Activated B cell treated with CpG ODN at 0.5 μM for 24 hours (primary cell): ENCODE data around the gene PCDHGB2. TPM values are rescaled to one million over a fixed set of nuclear protein-coding genes. Genes with fewer than 3 reads are reported as not detected.

ENCODE experiments used
- ATAC-seq: fragments of 200-7000 bp; cut with Tn5 transposase; one replicate; pipeline ENCODE4 v1.10.0; 2021; ENCODE audit warnings: low read depth, mild to moderate bottlenecking, moderate library complexity
- CTCF ChIA-PET: fragments of 350-600 bp; sonication (Branson Sonifier 250); formaldehyde crosslinking; loops from one replicate; lab custom pipeline; 2021; ENCODE audit warnings: antibody characterized with exemption; lab: Charles Lee
- POLR2A ChIA-PET: fragments of 350-600 bp; sonication (Branson Sonifier 250); formaldehyde crosslinking; loops from one replicate; lab custom pipeline; 2021; ENCODE audit warnings: antibody characterized with exemption; lab: Charles Lee
- DNase-seq: peaks from one replicate; pipeline ENCODE4 v3.0.0; 2022
- H3K27ac Mint-ChIP-seq: one replicate; pipeline ENCODE4 v1.8.0; 2020; ENCODE audit warnings: mixed read lengths
- H3K27me3 Mint-ChIP-seq: one replicate; pipeline ENCODE4 v1.8.0; 2021; ENCODE audit warnings: mixed read lengths
- H3K36me3 Mint-ChIP-seq: one replicate; pipeline ENCODE4 v1.8.0; 2021; ENCODE audit warnings: low read depth, mixed read lengths
- H3K4me1 Mint-ChIP-seq: one replicate; pipeline ENCODE4 v1.8.0; 2021; ENCODE audit warnings: mixed read lengths
- H3K4me3 Mint-ChIP-seq: one replicate; pipeline ENCODE4 v1.8.0; 2020; ENCODE audit warnings: mild to moderate bottlenecking, mixed read lengths
- H3K9me3 Mint-ChIP-seq: one replicate; pipeline ENCODE4 v1.8.0; 2020; ENCODE audit warnings: mixed read lengths
- intact Hi-C: fragments of 100-400 bp; cut with micrococcal nuclease; formaldehyde crosslinking; loops from one replicate; pipeline ENCODE4 v1.15.1; 2024
- total RNA-seq: library from RNA; stranded (reverse); gene quantifications from 2 replicates; pipeline ENCODE4 v1.2.3, GENCODE V29; 2022
- TF ChIP-seq, protein P1 (sequence below): fragments of 200-600 bp; IDR thresholded peaks from one replicate; pipeline ENCODE4 v1.8.0; 2022; ENCODE audit warnings: antibody characterized with exemption, mild to moderate bottlenecking

PCDHGB2 gene
- total RNA-seq, 1 donor from 2014 or later: 2.6 TPM

GRCh38 chr5:141360685-141361084, 891 bp downstream of the PCDHGB2 start:
- ATAC-seq (no peak), DNase-seq (no peak)
- ChIA-PET CTCF (interaction anchor here (0.6 to 1.1 kb wide), 2 partner anchors 164 to 203 kb away, joined by 3 read pairs; no protein-coding TSS in a partner anchor), POLR2A (no interaction called here)
- Mint-ChIP-seq H3K36me3 (peaks cover 17% of the 10 kb centered on the region), H3K27me3 (peaks cover 58% of the 10 kb centered on the region), H3K4me3 (no peak overlapping the region), H3K9me3 (peaks cover 42% of the 10 kb centered on the region), H3K27ac (no peak overlapping the region), H3K4me1 (peaks cover 8% of the 10 kb centered on the region)
- TF ChIP-seq, protein P1, sequence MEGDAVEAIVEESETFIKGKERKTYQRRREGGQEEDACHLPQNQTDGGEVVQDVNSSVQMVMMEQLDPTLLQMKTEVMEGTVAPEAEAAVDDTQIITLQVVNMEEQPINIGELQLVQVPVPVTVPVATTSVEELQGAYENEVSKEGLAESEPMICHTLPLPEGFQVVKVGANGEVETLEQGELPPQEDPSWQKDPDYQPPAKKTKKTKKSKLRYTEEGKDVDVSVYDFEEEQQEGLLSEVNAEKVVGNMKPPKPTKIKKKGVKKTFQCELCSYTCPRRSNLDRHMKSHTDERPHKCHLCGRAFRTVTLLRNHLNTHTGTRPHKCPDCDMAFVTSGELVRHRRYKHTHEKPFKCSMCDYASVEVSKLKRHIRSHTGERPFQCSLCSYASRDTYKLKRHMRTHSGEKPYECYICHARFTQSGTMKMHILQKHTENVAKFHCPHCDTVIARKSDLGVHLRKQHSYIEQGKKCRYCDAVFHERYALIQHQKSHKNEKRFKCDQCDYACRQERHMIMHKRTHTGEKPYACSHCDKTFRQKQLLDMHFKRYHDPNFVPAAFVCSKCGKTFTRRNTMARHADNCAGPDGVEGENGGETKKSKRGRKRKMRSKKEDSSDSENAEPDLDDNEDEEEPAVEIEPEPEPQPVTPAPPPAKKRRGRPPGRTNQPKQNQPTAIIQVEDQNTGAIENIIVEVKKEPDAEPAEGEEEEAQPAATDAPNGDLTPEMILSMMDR: no peak
- intact Hi-C loops: loop anchor here (1.0 to 5.0 kb wide), 2 partner anchors 33 to 204 kb away; no protein-coding TSS in a partner anchor

- peaks cover 8% of the 10 kb centered on the region for H3K4me1 Mint-ChIP-seq
- intact Hi-C loops: loop anchor here (5.0 kb wide), 1 partner anchor 35 kb away; no protein-coding TSS in a partner anchor
- no peak overlapping the region for H3K27ac Mint-ChIP-seq
- DNase-seq (no peak), ATAC-seq (no peak)
- TF ChIP-seq, protein P1: no peak
- ChIA-PET POLR2A (no interaction called here), CTCF (interaction anchor here (1.3 kb wide), 1 partner anchor 58 kb away, joined by 3 read pairs; the partner anchor contains the start of gene PCDHGA11)
- H3K27me3 Mint-ChIP-seq: peaks cover 54% of the 10 kb centered on the region
- H3K4me3 Mint-ChIP-seq: peak overlapping the region; percentile 9
- peaks cover 17% of the 10 kb centered on the region for H3K36me3 Mint-ChIP-seq
- H3K9me3 Mint-ChIP-seq: peaks cover 41% of the 10 kb centered on the region
Measured at GRCh38 chr5:141362719-141363118, 2.9 kb downstream of the PCDHGB2 start.

GRCh38 chr5:141363952-141364660, 4.3 kb downstream of the PCDHGB2 start, which contains the start of gene PCDHGA5:
PCDHGA5 (plus strand) TSS chr5:141364162; CDS start chr5:141364331, 169 bp downstream.
- Mint-ChIP-seq H3K36me3 (peaks cover 17% of the 10 kb centered on the region), H3K4me3 (no peak within 1 kb of the TSS), H3K27me3 (peaks cover 53% of the 10 kb centered on the region), H3K27ac (no peak within 1 kb of the TSS), H3K4me1 (peaks cover 8% of the 10 kb centered on the region), H3K9me3 (peaks cover 36% of the 10 kb centered on the region)
- no peak for ATAC-seq
- DNase-seq: no peak
- ChIA-PET POLR2A (no interaction called here), CTCF (interaction anchor here (1.3 kb wide), 1 partner anchor 57 kb away, joined by 3 read pairs; the partner anchor contains the start of gene PCDHGA11)
- intact Hi-C loops: loop anchor here (5.0 kb wide), 1 partner anchor 37 kb away; no protein-coding TSS in a partner anchor
- TF ChIP-seq, protein P1: no peak

GRCh38 chr5:141366016-141366896, 6.5 kb downstream of the PCDHGB2 start:
- H3K4me1 Mint-ChIP-seq: peaks cover 14% of the 10 kb centered on the region
- intact Hi-C loops: no loop called here
- no peak for ATAC-seq
- DNase-seq: no peak
- peaks cover 12% of the 10 kb centered on the region for H3K36me3 Mint-ChIP-seq
- peaks cover 29% of the 10 kb centered on the region for H3K9me3 Mint-ChIP-seq
- ChIA-PET CTCF (no interaction called here), POLR2A (interaction anchor here (0.8 kb wide), 1 partner anchor 189 kb away, joined by 3 read pairs; the partner anchor contains the start of gene PCDHB8)
- TF ChIP-seq, protein P1: no peak
- H3K4me3 Mint-ChIP-seq: no peak overlapping the region
- peaks cover 55% of the 10 kb centered on the region for H3K27me3 Mint-ChIP-seq
- no peak overlapping the region for H3K27ac Mint-ChIP-seq
